Stimulated activated CD8-positive, alpha-beta memory T cell treated with anti-CD3 and anti-CD28 coated beads, Interleukin-12 subunit alpha, Interleukin-12 subunit beta, amount 100 ng/mL, for 1 hour (primary cell): ENCODE data around the gene MORC2.

Experiments
- DNase-seq: peaks from one replicate; pipeline ENCODE4 v3.0.0-alpha.2; 2020; ENCODE audit warnings: low read depth

MORC2 gene

DNA sequence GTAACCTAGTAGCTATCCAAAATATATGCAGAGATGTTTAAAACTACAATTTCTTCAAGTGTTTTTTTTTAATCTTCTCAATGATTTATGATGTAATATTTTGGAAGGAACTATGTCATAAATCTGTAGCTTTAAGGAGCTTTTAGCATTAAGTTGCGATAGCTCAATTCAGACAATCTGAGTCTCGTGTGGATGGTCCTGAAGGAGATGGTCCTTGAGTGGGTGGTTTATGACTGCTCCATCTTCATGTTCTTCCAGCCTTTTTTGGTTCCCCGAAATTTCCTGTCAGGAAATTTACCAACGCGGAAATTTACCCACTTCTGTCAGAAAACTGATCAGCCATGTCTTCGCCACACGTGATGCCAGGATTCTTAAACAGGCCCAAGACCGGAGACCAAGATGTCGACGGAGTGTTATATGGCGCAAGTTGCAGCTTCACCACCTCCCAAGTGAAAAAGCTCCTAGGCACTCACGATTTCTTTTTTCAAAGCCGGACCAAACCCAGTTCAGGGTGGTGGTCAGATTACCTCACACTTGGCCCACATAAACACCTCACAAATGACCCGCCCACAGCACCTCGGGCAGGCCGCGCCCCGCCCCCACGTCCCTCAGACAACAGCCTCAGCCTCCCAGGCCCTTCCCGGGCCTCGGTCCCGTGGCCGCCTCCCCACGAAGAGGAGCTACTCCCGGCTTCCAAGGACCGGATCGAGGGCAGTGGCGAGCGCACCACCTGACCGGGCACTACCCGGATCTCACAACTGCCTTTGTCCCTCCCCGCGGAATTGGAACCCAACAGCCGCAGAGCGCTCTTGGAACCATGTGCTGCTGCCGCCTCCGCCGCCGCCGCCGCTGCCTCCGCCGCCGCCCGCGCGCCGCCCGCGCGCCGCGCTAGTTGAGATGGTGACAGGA lies at the start of gene MORC2:
MORC2 (minus strand) TSS at position 760 of the 909 bp plus-strand sequence. CDS start 885 bp downstream, outside the sequence.
- peak; percentile 2 for DNase-seq

DNA sequence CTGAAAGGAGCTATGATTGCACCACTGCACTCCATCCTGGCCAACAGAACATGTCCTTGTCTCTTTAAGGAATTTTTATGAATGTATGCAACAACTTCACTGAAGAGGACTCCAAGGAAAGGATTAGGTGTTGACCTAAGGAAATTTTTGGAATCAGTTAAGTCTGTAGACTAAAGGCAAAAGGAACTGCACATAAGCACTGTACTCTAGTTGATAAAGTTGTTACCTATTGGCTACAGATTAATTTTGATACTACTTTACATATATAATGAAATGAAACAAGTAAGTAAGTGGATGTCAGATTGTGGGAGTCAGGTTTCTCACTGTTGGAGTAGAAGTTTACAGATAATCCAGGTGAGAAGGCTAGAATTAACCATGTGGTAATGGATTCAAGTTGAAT lies 37.0 kb upstream of the MORC2 start:
- DNase-seq, result no peak

- no peak for DNase-seq
These were observed 32.7 kb upstream of the MORC2 start for GRCh38 chr22:31001124-31001770.

DNA sequence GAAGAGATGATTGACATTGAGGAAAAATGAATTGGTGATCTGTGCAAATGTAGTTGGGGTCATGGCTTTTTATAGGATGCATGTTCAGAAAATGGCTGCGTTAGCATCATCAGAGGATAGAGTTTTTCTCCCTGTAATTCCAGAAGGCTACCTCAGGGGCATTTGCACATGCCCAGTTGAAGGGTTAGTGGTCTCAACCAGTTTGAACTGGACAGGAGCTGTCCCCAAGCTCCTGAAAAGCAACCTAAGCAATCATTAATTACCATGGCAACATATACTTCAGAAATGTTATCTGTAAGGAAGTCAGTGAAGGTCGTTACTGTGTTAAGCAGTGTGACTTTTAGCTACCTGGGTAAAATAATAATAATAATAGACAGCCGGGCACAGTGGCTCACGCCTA lies 29.8 kb upstream of the MORC2 start:
- DNase-seq, result no peak

DNA sequence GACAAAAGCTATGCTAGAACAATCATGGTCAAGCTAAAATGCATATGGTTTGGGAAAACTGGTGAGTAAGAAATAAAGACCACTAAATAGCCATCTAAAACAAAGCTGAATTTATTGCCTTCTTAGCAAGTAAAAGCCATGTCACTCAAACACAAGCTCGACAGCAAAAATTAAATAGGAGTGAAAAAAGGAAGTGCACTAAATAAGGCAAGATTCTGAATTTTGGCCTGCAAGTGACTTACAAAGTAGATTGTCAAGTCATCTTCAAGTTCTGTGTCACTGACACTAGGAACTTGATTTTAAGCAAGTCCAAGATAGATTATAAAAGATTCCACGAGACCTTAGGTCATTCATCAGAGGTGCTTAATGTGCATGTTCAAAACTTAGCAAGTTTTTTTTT lies 27.9 kb upstream of the MORC2 start:
- DNase-seq, result no peak

GRCh38 chr22:30994960-30995359 lies 26.4 kb upstream of the MORC2 start:
- DNase-seq, result no peak

DNA sequence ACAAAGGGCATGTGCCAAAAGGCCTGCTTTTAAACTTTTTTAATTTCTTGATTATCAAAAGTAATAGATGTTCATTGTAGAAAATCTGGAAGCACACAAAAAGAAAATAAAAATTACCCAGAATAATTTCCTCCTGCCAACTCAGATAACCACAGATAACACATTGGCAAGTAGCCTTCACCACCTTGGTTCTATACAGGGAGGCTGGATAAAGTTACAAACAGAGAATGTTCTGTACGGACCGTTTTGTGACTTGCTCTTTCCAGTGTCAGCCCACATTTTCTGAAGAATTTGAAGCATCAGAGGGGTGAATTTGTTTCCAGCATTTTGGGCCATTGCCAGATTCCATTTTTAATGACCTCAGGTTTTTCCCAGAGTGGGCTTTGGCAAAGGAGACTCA lies 24.0 kb upstream of the MORC2 start:
- DNase-seq, result no peak

GRCh38 chr22:30990690-30991089 lies 22.1 kb upstream of the MORC2 start:
- DNase-seq, result no peak

DNA sequence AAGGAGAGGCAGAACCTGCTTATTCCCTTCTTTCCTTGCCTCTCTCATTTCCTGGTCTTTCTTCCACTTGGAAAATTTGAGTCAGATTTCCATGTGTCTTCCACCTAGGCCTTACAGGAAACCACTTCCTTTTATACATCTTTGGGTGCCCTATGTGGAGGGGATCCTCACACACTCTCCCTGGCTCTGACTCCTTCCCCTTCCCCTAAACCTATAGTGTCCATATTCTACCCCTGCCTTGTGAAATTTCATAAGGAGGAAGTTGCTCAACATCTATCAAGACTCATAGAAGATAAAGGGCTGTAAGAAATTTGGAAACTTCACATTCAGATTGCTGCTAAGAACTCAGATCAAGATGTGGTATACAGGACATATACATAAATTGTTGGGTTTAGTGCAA lies 20.9 kb upstream of the MORC2 start:
- no peak for DNase-seq

DNA sequence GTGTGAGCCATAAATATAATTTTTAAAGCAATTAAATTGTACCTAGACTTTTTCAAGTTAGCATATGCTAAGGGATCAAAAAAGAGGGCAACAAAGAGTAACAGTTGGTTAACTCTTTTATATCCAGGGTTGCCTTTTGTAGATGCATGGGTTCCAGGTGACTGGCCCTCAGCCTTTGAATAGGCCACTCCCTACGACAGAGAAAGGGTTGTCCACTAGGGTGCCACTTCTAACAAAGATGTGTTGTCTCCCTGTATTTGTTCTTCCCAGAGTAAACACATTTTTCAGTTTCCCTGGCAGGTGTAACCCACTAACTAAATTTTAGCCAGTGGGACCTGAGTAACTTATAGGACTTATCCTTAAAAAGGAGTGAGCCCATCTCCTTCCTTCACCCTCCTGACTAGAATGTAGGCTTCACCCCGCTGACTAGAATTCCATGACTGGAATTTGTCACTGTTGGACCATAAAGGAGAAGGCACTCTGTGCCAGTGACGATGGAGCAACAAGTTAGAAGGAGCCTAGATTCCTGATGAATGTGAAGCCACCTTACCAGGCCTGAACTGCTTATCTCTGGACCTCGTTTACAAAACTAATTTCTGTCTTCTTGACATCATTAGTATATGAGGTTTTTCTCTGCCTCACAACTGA lies 17.1 kb upstream of the MORC2 start:
- DNase-seq, result no peak

DNA sequence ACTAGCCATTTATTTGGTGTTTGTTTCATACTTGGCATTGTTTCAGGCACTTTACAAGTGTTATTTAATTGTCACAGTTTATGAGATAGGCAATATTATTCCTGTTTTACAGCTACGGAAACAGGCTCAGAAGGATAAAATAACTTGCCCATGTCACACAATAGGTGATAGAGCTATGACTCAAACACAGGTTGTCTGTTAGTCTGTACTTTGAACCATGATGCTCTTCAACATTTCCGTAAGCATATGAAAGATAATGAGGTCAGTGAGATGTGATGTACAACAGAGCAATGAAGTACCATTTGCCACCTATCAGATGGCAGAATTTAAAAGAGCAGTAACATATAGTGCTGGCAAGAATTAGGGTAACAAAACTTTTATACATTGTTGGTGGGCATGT lies 15.7 kb upstream of the MORC2 start:
- DNase-seq, result no peak

GRCh38 chr22:30982512-30982911 lies 13.9 kb upstream of the MORC2 start:
- DNase-seq, result no peak

GRCh38 chr22:30979932-30980331 lies 11.4 kb upstream of the MORC2 start:
- DNase-seq, result no peak

- DNase-seq, result no peak
These were observed 9.9 kb upstream of the MORC2 start for GRCh38 chr22:30978304-30978962.

GRCh38 chr22:30970356-30970746 lies 1.8 kb upstream of the MORC2 start:
- no peak for DNase-seq

DNA sequence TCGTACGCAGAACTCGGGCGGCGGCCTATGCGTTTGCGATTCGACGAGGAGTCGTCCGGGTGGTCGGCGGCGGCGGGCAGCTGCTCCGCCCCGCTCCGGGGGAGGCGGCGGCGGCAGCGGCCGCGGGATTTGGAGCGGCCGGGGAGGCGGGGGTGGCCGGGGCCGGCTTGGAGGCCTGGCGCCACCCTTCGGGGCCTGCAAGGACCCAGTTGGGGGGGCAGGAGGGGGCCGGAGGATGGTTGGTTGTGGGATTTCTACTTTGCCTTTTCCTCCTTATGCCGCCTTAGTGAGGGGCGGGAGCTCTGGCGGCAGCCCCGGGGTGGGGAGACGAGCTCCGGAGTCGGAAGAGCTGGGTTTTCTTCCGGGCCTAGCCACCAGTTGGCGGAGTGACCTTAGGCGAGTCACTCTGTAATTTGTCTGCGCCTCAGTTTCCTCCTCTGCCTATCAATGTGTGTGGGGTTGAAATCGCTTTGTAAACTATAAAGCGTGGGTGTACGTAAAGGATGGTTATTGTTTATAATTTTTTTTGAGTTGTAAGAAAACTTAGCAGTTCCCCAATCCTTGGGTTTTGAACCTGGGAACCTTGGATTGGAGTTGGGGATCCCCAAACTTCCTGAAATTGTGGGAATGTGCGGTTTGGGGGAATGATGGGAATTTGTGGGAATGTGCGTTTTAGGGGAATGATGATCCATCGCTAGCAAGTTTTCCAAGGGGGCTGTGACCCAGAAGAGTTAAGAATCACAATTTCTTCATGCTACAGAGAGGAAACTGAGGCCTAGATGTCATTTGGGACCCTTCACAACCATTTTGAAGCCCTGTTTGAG lies 1.2 kb upstream of the MORC2 start:
- DNase-seq, result no peak

DNA sequence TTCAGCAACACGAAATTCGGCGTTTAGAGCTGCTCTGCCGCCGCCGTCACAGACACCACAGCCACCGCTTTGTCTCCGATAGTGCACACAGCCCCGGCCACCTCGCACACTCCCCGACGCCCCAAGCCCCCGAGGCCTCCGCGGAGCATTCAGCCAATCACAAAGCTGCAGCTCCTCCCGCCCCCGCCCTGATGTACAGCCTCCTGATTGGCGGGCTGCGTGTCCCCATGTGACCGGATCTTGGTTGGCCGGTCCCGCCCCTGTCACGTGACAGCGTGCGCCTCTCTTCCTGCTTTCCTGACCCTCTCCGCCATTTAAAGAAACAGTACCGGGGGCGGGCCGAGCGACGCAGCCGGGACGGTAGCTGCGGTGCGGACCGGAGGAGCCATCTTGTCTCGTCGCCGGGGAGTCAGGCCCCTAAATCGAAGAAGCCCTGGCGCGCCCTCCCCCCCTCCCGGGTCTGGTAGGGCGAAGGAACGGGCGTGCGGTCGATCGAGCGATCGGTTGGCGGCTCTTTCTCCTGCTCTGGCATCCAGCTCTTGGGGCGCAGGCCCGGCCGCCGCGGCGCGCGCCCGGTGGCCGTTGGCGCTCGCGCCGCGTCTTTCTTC lies 454 bp upstream of the MORC2 start, which contains the start of gene TUG1:
TUG1 (plus strand) TSS at position 342 of the 608 bp plus-strand sequence.
- DNase-seq, result peak; percentile 95

DNA sequence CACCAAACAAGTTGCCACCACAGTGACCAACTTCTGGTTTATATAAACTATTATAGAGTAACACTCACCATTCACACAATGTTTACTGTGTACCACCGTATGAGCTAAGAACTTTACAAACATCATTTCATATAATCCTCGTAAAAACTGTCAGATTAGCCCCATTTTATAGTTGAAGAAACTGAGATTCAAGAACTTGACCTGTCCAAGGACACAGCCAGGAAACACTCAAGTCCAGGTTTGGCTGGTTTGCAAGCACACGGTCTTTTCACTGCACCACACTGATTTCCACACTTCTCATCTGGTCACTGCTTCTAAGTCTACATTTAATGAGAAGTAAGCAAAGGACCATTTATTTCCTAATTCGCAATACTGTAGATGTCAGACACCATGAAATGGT lies 3.7 kb downstream of the MORC2 start:
- DNase-seq, result no peak

DNA sequence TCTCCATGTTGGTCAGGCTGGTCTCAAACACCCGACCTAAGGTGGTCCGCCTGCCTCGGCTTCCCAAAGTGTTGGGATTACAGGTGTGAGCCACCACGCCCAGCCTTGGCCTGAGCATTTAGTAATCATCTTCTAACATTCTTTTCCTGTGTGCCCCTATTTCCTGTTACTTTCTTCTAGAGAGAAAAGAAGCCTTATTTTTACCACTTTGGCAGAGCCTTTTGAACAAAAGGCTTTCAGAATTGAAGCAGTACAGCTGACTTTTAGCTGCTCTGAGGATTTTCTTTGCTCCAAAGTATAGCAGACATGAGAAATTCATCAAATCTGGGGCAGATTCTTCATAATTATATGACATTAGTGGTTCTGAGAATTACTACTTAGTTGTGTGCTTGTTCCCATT lies 13.4 kb downstream of the MORC2 start:
- DNase-seq, result no peak

- no peak for DNase-seq
These were observed 15.4 kb downstream of the MORC2 start for GRCh38 chr22:30953206-30953605.
